ENCODE measurements around the gene SGO1.

DNA sequence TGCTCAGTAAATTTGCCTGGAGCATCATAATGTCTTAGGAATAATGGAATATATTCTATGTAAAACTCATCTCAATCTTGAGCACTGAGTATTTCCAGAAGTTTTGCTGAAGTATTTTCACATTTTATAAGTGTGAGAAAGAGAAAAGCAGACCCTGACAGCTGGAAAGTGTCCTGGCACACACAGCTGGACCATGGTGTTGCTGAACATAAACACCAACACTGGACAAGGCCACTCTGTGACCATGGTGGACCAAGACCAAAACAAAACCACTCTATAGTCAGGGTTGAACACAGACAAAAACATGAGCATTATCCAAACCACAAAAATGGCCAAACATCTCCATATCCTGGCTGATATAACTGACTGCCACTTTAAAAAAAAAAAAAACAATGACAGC lies 15.1 kb upstream of the SGO1 start:
- TF ChIP-seq, protein P1, sequence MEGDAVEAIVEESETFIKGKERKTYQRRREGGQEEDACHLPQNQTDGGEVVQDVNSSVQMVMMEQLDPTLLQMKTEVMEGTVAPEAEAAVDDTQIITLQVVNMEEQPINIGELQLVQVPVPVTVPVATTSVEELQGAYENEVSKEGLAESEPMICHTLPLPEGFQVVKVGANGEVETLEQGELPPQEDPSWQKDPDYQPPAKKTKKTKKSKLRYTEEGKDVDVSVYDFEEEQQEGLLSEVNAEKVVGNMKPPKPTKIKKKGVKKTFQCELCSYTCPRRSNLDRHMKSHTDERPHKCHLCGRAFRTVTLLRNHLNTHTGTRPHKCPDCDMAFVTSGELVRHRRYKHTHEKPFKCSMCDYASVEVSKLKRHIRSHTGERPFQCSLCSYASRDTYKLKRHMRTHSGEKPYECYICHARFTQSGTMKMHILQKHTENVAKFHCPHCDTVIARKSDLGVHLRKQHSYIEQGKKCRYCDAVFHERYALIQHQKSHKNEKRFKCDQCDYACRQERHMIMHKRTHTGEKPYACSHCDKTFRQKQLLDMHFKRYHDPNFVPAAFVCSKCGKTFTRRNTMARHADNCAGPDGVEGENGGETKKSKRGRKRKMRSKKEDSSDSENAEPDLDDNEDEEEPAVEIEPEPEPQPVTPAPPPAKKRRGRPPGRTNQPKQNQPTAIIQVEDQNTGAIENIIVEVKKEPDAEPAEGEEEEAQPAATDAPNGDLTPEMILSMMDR (IDR thresholded peaks at IDR 0.05; ENCODE audit: low read depth, low read length), result no peak
- no peak for TF ChIP-seq EZH2phosphoT487 (IDR thresholded peaks at IDR 0.05; ENCODE audit: low read depth)
